Keratinocyte (primary cell): ENCODE results near the gene MBNL2.

Source experiments
- EZH2 ChIP-seq: IDR thresholded peaks from one replicate; pipeline ENCODE4 v1.6.1; 2012; ENCODE audit warnings: inconsistent platforms, mild to moderate bottlenecking, low read length, moderate library complexity
- TF ChIP-seq, protein P1 (sequence below), 3 experiments: IDR thresholded peaks in 1 of 3; conservative IDR thresholded peaks in 1 of 3; optimal IDR thresholded peaks in 1 of 3; 2 replicates in 2 of 3; 3 replicates in 1 of 3; pipeline versions ENCODE3 to v1.5.1; 2011; ENCODE audit warnings: low read length in 3 of 3, mild to moderate bottlenecking in 3 of 3, moderate library complexity in 2 of 3, control low read depth in 1 of 3, inconsistent platforms in 1 of 3; ENCODE audit not compliant: insufficient read depth in 2 of 3; ENCODE audit errors: extremely low read depth in 1 of 3

DNA sequence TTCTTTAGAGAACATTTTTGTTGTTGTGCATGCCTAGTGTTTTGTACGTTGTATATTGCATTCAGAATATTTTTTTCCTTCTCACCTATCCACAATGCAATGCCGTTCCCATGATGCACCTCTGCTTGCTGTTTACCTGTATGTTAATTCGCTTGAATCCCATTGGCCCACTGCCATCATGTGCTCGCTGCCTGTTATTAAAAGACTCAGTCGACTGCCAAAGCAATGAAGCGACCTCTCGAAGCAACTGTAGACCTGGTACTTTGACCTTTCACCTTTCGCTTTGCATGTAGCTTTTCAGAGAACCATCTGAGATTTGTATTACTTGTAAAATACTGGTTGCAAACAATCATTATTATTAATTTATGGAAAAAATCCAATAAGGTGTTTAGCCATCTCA, 134.5 kb downstream of the MBNL2 start:
- no peak for TF ChIP-seq EZH2
- TF ChIP-seq, protein P1, sequence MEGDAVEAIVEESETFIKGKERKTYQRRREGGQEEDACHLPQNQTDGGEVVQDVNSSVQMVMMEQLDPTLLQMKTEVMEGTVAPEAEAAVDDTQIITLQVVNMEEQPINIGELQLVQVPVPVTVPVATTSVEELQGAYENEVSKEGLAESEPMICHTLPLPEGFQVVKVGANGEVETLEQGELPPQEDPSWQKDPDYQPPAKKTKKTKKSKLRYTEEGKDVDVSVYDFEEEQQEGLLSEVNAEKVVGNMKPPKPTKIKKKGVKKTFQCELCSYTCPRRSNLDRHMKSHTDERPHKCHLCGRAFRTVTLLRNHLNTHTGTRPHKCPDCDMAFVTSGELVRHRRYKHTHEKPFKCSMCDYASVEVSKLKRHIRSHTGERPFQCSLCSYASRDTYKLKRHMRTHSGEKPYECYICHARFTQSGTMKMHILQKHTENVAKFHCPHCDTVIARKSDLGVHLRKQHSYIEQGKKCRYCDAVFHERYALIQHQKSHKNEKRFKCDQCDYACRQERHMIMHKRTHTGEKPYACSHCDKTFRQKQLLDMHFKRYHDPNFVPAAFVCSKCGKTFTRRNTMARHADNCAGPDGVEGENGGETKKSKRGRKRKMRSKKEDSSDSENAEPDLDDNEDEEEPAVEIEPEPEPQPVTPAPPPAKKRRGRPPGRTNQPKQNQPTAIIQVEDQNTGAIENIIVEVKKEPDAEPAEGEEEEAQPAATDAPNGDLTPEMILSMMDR (optimal IDR thresholded peaks at IDR 0.05 in 1 of 3, IDR thresholded peaks at IDR 0.05 in 1 of 3, conservative IDR thresholded peaks at IDR 0.05 in 1 of 3; ENCODE audit: extremely low read depth in 1 of 3, insufficient read depth in 2 of 3, low read length in 3 of 3), result no peak
